ENCODE measurements around the gene GFY. TPM values are rescaled to one million over a fixed set of nuclear protein-coding genes. Genes with fewer than 3 reads are reported as not detected.
A peak's percentile ranks its signal among the peaks of the same experiment; 100 is the strongest.

GFY gene
- total RNA-seq, 3 donors from 2014 or later (not counting 1 experiment from before 2014, with no cell fraction given) = not detected

DNA sequence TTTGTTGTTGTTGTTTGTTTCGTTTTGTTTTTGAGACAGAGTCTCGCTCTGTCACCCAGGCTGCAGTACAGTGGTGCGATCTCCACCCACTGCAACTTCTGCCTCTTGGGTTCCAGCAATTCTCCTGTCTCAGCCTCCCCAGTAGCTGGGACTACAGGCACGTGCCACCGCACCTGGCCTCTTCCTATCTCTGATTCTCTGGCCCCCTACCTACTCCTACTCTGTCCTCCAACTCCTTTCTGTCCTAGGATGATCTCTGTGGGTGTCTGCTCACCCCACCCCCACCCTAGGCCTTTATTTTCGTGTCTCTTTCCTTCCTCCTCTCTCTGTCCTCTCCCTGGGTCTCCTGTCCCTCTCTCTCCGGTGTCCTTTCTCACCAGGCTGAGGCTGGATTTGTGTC, 25.2 kb downstream of the GFY start:
- no peaks in the 10 kb centered on the region for H3K36me3 Mint-ChIP-seq
- no peaks in the 10 kb centered on the region for H3K9me3 Mint-ChIP-seq
- peaks cover 44 to 52% of the 10 kb centered on the region in 2 donors for H3K4me1 Mint-ChIP-seq
- Histone ChIP-seq H3K9me3 (ENCODE audit: control insufficient read depth, insufficient read depth, low read length) (no peaks in the 10 kb centered on the region), H3K4me3 (ENCODE audit: low read length) (no peak overlapping the region), H3K4me1 (ENCODE audit: control insufficient read depth, insufficient read depth, low read length) (peaks cover 40% of the 10 kb centered on the region), H3K36me3 (ENCODE audit: control insufficient read depth, insufficient read depth, low read length) (peaks cover 31% of the 10 kb centered on the region), H3K27me3 (ENCODE audit: control insufficient read depth, insufficient read depth, low read length) (no peaks in the 10 kb centered on the region), H3K27ac (ENCODE audit: low read length) (no peak overlapping the region)
- no peaks in the 10 kb centered on the region for H3K27me3 Mint-ChIP-seq (ENCODE audit: low read depth in 2 of 2)
- ATAC-seq (no peak), DNase-seq (no peak)
- WGBS (ENCODE audit: insufficient coverage) = 85% methylated on average over 7 of the region's 7 CpGs
- TF ChIP-seq, protein P1, sequence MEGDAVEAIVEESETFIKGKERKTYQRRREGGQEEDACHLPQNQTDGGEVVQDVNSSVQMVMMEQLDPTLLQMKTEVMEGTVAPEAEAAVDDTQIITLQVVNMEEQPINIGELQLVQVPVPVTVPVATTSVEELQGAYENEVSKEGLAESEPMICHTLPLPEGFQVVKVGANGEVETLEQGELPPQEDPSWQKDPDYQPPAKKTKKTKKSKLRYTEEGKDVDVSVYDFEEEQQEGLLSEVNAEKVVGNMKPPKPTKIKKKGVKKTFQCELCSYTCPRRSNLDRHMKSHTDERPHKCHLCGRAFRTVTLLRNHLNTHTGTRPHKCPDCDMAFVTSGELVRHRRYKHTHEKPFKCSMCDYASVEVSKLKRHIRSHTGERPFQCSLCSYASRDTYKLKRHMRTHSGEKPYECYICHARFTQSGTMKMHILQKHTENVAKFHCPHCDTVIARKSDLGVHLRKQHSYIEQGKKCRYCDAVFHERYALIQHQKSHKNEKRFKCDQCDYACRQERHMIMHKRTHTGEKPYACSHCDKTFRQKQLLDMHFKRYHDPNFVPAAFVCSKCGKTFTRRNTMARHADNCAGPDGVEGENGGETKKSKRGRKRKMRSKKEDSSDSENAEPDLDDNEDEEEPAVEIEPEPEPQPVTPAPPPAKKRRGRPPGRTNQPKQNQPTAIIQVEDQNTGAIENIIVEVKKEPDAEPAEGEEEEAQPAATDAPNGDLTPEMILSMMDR (IDR thresholded peaks at IDR 0.05) = no peak
- peak overlapping the region; percentile 98 to 100 for H3K27ac Mint-ChIP-seq
- intact Hi-C loops (cut with micrococcal nuclease) = no loop called here
- H3K4me3 Mint-ChIP-seq = peak overlapping the region; percentile 99

GRCh38 chr19:49451430-49452181, 26.4 kb downstream of the GFY start, which contains the start of gene PIH1D1:
Gene PIH1D1, minus strand, starts transcription at chr19:49451814. Its CDS starts 240 bp downstream, at chr19:49451574.
- Histone ChIP-seq H3K27ac (ENCODE audit: low read length) (peak within 1 kb of the TSS; percentile 99), H3K9me3 (ENCODE audit: control insufficient read depth, insufficient read depth, low read length) (no peaks in the 10 kb centered on the region), H3K4me1 (ENCODE audit: control insufficient read depth, insufficient read depth, low read length) (peaks cover 40% of the 10 kb centered on the region), H3K4me3 (ENCODE audit: low read length) (peak within 1 kb of the TSS; percentile 95), H3K27me3 (ENCODE audit: control insufficient read depth, insufficient read depth, low read length) (no peaks in the 10 kb centered on the region), H3K36me3 (ENCODE audit: control insufficient read depth, insufficient read depth, low read length) (peaks cover 29% of the 10 kb centered on the region)
- TF ChIP-seq, protein P1 (IDR thresholded peaks at IDR 0.05) = no peak
- no peaks in the 10 kb centered on the region for H3K9me3 Mint-ChIP-seq
- H3K4me1 Mint-ChIP-seq = peaks cover 44 to 47% of the 10 kb centered on the region in 2 donors
- intact Hi-C loops (cut with micrococcal nuclease) = loop anchor here (1.0 to 2.0 kb wide), 2 partner anchors 8 to 45 kb away; partner anchors contain the start of gene RPS11
- H3K36me3 Mint-ChIP-seq = no peaks in the 10 kb centered on the region
- DNase-seq (peak; percentile 89 to 99), ATAC-seq (peak; percentile 66 to 77 (median 70))
- no peaks in the 10 kb centered on the region for H3K27me3 Mint-ChIP-seq (ENCODE audit: low read depth in 2 of 2)
- H3K4me3 Mint-ChIP-seq = peak within 1 kb of the TSS; percentile 99
- peak within 1 kb of the TSS; percentile 98 to 100 for H3K27ac Mint-ChIP-seq
- WGBS (ENCODE audit: insufficient coverage) = under 1% methylated on average over 41 of the region's 42 CpGs

- under 1% methylated on average over 66 of the region's 66 CpGs for WGBS (ENCODE audit: insufficient coverage)
- Mint-ChIP-seq H3K36me3 (no peaks in the 10 kb centered on the region), H3K27ac (peak within 1 kb of the TSS; percentile 98 to 100), H3K27me3 (ENCODE audit: low read depth in 2 of 2) (no peaks in the 10 kb centered on the region), H3K9me3 (no peaks in the 10 kb centered on the region), H3K4me3 (peak within 1 kb of the TSS; percentile 99), H3K4me1 (peaks cover 43 to 51% of the 10 kb centered on the region in 2 donors)
- peak; percentile 79 to 96 (median 86) for ATAC-seq
- Histone ChIP-seq H3K9me3 (ENCODE audit: control insufficient read depth, insufficient read depth, low read length) (no peaks in the 10 kb centered on the region), H3K27me3 (ENCODE audit: control insufficient read depth, insufficient read depth, low read length) (no peaks in the 10 kb centered on the region), H3K4me1 (ENCODE audit: control insufficient read depth, insufficient read depth, low read length) (peaks cover 46% of the 10 kb centered on the region), H3K36me3 (ENCODE audit: control insufficient read depth, insufficient read depth, low read length) (peaks cover 15% of the 10 kb centered on the region), H3K27ac (ENCODE audit: low read length) (peak within 1 kb of the TSS; percentile 99), H3K4me3 (ENCODE audit: low read length) (peak within 1 kb of the TSS; percentile 78)
- intact Hi-C loops (cut with micrococcal nuclease) = loop anchor here (1.0 to 2.0 kb wide), 5 partner anchors 16 to 424 kb away; partner anchors contain the start of genes AKT1S1, RPL13A, RPS11 and TBC1D17
- peak; percentile 96 to 99 for DNase-seq
- TF ChIP-seq, protein P1 (IDR thresholded peaks at IDR 0.05) = no peak
Measured at GRCh38 chr19:49453013-49453756, 28.0 kb downstream of the GFY start, which contains the start of gene ALDH16A1. Gene ALDH16A1, plus strand, starts transcription at chr19:49453225. Its CDS starts 107 bp downstream, at chr19:49453332.
